Measurements from ENCODE around the gene MAFF. TPM values are rescaled to one million over a fixed set of nuclear protein-coding genes. Genes with fewer than 3 reads are reported as not detected.
A peak's percentile ranks its signal among the peaks of the same experiment; 100 is the strongest.

The MAFF gene
- total and polyA plus RNA-seq, 9 of the 15 experiments (the other 6 are each of a cell fraction or from before 2014, with no cell fraction given), result 0.51 to 8.0 (median 5.4) TPM

- Histone ChIP-seq H3K9me3 (replicated peaks; ENCODE audit: control insufficient read depth, insufficient read depth, low read depth, low read length) (no peaks in the 10 kb centered on the region), H3K79me2 (ENCODE audit: control insufficient read depth, insufficient read depth, low read length) (peaks cover under 1% of the 10 kb centered on the region; the same call in 2 of the 3 replicates), H3K4me2 (ENCODE audit: insufficient read depth, low read length) (no peak overlapping the region), H2AFZ (ENCODE audit: low read depth, low read length) (peak overlapping the region; percentile 70), H3K9me1 (ENCODE audit: control insufficient read depth, insufficient read depth, low read length) (no peaks in the 10 kb centered on the region), H3K36me3 (ENCODE audit: control insufficient read depth, insufficient read depth, low read length) (no peaks in the 10 kb centered on the region), H3K27me3 (ENCODE audit: control insufficient read depth in 2 of 2, insufficient read depth in 2 of 2, low read length in 2 of 2) (no peaks in the 10 kb centered on the region), H4K20me1 (replicated peaks; ENCODE audit: control insufficient read depth, insufficient read depth, low read length) (no peaks in the 10 kb centered on the region), H3K4me1 (replicated peaks in 1 of 2; ENCODE audit: control insufficient read depth in 2 of 2, insufficient read depth in 2 of 2, low read length in 2 of 2) (peaks cover 17 to 21% of the 10 kb centered on the region in 2 experiments; a peak in 4 of 5 replicates), H3K27ac (ENCODE audit: extremely low read depth, low read depth, low read length) (no peak overlapping the region), H3K4me3 (no peak overlapping the region), H3K9ac (ENCODE audit: insufficient read depth in 1 of 2, low read depth in 2 of 2, low read length in 2 of 2) (no peak overlapping the region; a peak in 1 of 4 replicates)
- no TSS peak for BruUV-seq (replicated peaks)
- CTCF ChIA-PET (ENCODE audit: low intra/inter-chr PET ratio), result no interaction called here
- ATAC-seq (no peak), DNase-seq (ENCODE audit: extremely low read depth in 1 of 4, low spot score in 3 of 4) (no peak), FAIRE-seq (no peak)
- in situ Hi-C loops (cut with MboI), result no loop called here
- WGBS (ENCODE audit: insufficient coverage, low coverage, missing lambda C conversion rate), result 69% methylated on average over 4 of the region's 5 CpGs
- intact Hi-C loops (cut with micrococcal nuclease), result no loop called here
- TF ChIP-seq CEBPZ (IDR thresholded peaks at IDR 0.05; ENCODE audit: borderline replicate concordance, low read depth, low read length) (no peak), SRSF1 (IDR thresholded peaks at IDR 0.05; ENCODE audit: low read depth, low read length) (no peak), CXXC5 (CRISPR knock-in tag; IDR thresholded peaks at IDR 0.05) (no peak), PYGO2 (tag; IDR thresholded peaks at IDR 0.05) (no peak), NCOA1 (IDR thresholded peaks at IDR 0.05; ENCODE audit: low read depth) (no peak), MAZ (CRISPR knock-in tag; conservative IDR thresholded peaks at IDR 0.05 in 1 of 2, IDR thresholded peaks at IDR 0.05 in 1 of 2) (no peak), NBN (IDR thresholded peaks at IDR 0.05; ENCODE audit: low read depth) (no peak), CAMTA2 (CRISPR knock-in tag; conservative IDR thresholded peaks at IDR 0.05) (no peak), USF1 (CRISPR knock-in tag; IDR thresholded peaks at IDR 0.05) (no peak), ZNF3 (CRISPR knock-in tag; IDR thresholded peaks at IDR 0.05) (no peak), GABPB2 (CRISPR knock-in tag; conservative IDR thresholded peaks at IDR 0.05) (no peak), ZNF121 (CRISPR knock-in tag; conservative IDR thresholded peaks at IDR 0.05) (no peak), SAP30 (IDR thresholded peaks at IDR 0.05; ENCODE audit: borderline replicate concordance, insufficient read depth, low read depth, low read length, poor library complexity, severe bottlenecking) (no peak), GATAD2A (IDR thresholded peaks at IDR 0.05) (no peak), ZNF280B (CRISPR knock-in tag; IDR thresholded peaks at IDR 0.05) (no peak), CBFA2T3 (IDR thresholded peaks at IDR 0.05) (no peak), TCF15 (CRISPR knock-in tag; IDR thresholded peaks at IDR 0.05) (no peak), E2F3 (CRISPR knock-in tag; IDR thresholded peaks at IDR 0.05) (no peak), SMARCA4 (IDR thresholded peaks at IDR 0.05) (no peak)
- POLR2A ChIA-PET, result interaction anchor here (0.7 to 1.0 kb wide), 2 partner anchors 15 to 33 kb away, joined by 3 to 4 read pairs; partner anchors contain the start of gene MAFF
Measured at GRCh38 chr22:38186429-38186828, 15.4 kb upstream of the MAFF start.
